NCI-H1930 (cell line): ENCODE data around the gene SLC50A1.

Experiments
- DNase-seq, 2 experiments: peaks; one replicate each; lab custom pipeline; 2025; lab: John Stamatoyannopoulos, UW

The SLC50A1 gene

DNA sequence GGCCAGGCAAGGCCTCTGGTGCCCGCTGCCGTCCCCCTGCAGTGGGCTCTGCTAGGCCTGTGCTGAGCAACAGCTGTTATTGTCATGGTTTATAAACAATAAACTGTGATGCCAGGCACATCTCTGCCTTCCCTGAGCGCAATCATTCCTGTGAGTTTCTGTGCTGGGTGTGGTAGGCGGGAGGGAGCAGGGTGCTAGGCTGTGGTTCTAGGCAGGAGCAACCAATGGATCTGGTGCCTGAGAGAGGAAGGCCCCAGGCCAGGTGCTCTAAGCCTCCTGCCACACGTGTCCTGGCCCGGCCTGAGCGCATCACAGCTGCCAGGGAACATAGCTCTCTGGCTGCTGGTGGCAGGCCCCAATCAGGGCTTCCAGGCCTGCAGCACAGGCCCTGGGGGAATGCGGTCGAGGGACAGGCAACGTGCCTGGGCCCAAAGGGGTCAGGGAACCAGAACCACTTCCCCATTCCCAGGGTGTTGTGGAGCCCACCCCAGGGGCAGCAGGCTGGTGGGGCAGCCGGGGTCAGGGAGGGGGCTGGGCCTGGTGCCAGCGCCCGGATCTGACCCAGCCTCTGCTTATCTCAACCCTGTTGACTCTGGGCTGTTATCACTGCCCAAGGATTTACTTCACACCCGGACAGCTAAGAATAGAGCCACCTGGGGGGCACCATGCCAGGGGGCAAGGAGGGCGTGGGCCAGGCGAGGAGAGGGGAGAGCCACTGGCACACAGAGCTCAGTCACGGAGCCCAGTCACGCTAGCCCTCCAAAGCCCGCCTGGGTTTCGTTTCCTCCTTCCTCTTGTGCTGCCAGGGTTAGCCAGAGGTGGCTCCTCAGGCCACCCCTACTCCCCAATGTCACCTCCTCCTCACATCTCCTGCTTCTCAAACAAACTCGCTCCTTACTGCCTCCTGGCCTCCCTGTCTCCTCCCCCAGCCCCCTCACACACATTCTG lies 49.5 kb downstream of the SLC50A1 start:
- no peak for DNase-seq

DNA sequence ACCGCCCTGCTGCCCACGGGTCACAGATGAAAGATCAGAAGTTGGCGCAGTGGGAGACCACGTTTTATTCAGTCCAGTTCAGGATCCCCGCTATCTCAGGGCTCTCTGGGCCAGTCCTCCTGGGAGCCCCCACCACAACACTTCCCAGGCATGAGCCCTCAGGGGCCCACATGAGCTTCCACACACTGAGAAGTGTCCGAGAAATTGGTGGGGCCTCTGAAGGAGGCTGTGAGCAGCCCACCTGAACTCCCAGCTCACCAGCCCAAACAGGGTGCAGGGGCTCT lies 50.1 kb downstream of the SLC50A1 start:
- no peak for DNase-seq

DNA sequence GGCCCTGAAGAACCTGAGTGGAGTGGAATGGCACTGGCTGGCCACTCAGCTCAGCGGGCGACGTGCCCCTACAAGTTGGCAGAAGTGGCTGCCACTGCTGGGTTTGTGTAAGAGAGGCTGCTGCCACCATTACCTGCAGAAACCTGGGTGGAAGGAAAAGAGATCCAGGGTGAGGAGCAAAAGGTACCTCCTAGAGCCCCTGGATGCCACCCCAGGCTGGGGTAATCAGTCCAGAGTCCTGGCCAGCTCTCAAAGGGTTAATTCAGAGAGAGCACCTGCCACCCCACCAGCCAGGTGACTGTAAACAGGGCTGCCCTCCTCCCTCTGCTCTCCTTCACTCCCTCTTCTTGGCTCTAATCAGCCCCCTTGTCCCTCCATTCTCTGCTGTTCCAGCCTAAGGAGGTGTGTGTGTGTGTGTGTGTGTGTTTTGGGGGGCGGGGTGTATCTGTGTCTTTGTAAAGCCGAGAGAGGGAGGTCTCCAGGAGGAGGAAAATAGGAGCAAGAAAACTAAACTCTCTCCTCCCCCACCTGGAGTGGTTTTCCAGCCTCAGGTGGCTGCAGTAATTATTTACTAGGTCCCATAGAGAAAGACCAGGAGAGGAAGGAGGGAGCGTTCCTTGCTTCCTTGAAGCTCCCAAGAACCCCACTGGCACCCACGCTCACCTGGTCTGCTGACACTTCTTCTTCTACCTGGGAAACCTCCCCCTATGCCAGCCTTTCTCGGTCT lies 50.6 kb downstream of the SLC50A1 start:
- DNase-seq, result no peak

DNA sequence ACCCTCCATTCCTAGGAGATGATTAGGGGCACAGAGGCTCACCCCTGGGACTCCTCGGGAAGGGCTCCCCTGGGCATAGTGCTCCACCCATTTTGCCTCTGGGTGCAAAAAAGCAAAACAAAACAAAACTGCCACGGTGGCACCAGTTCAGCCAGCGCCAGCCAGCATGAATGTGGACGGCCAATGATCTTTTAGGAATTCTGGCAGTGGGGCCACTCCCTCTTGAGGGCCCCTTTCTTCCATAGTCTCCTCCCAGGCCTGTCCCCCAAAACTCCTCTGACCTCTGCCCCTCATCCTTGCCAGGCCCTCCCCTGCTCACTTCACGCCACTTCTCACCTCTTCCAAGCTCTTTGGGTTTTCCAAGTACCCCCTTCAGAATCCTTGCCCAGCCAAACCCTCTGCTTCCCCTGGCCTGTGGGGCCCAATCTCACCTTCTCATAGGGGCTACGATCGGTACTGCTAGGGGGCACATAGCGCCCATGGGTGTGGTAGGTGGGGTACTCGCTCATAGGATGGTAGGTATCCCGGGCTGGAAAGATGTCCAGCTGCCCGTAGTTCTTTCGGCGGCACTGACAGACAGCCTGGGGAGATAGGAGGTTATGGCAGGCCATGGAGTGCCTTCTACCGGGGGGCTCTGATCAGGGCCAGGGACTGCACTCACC lies 51.3 kb downstream of the SLC50A1 start:
- no peak for DNase-seq

DNA sequence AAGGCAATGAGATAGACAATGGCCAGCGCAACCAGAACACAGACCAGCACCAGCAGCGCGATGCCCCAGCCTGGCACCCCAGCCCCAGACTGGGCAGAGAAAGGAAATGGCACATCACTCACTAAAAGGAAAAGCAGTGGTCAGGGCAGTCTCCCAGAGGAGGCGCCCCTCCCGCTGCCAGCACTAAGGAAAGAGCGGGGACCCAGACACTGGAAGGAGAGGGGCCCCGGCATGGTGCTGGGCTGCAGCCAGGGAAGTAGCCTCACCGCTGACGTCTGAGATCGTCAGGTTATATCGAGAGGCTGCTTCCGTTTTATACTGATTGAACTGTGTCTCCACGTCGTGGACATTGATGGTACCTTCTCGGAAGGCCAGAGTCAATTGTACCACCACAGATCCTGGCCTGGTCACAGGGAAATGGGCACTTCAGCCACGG lies 51.8 kb downstream of the SLC50A1 start:
- DNase-seq, result no peak

DNA sequence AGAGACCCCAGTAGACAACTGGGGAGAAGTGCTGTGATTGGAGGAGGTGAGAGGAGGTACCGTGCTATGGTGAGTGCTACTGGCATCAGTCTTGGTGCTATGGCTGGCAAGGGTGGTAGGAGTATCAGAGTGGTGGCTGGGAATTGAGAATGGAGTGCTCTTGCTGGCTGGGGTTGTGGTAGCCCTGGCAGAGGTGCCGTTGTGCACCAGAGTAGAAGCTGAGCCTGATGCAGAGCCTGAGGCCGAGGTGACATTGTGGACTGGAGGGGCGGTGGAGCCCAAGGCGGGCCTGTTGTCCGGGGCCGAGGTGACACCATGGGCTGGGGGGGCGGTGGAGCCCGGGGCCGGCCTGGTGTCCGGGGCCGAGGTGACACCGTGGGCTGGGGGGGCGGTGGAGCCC lies 52.6 kb downstream of the SLC50A1 start:
- DNase-seq, result no peak
